GM23338 (cell line): Measurements from ENCODE around the gene FAM78A. TPM values are rescaled to one million over a fixed set of nuclear protein-coding genes. Genes with fewer than 3 reads are reported as not detected.

Experiments
- ATAC-seq: fragments of 200-7000 bp; cut with Tn5 transposase; 3 replicates; pipeline ENCODE4 v1.9.1; 2020
- DNase-seq: peaks from one replicate; pipeline ENCODE4 v3.0.0-alpha.2; 2015; ENCODE audit warnings: low spot score
- H2AFZ ChIP-seq: fragments of 200-600 bp; sonication (generic); 2 replicates; pipeline ENCODE4 v1.8.0; 2016; ENCODE audit warnings: antibody characterized with exemption, mild to moderate bottlenecking, moderate library complexity
- H3F3A ChIP-seq: fragments of 200-600 bp; sonication (generic); replicated peaks from 2 replicates; pipeline ENCODE4 v1.8.0; 2017; ENCODE audit warnings: antibody characterized with exemption, mixed run types, low read depth
- H3K27ac ChIP-seq: fragments of 200-600 bp; sonication (generic); 2 replicates; pipeline ENCODE4 v1.6.1; 2016; ENCODE audit warnings: low read depth
- H3K27me3 ChIP-seq: fragments of 200-600 bp; sonication (generic); 2 replicates; pipeline ENCODE4 v1.8.0; 2016; ENCODE audit warnings: mild to moderate bottlenecking, mixed run types, moderate library complexity; ENCODE audit not compliant: insufficient read depth
- H3K36me3 ChIP-seq: fragments of 200-600 bp; sonication (generic); 2 replicates; pipeline ENCODE4 v1.8.0; 2016; ENCODE audit warnings: mild to moderate bottlenecking; ENCODE audit not compliant: insufficient read depth
- H3K4me1 ChIP-seq: fragments of 200-600 bp; sonication (generic); 2 replicates; pipeline ENCODE4 v1.8.0; 2016; ENCODE audit warnings: mild to moderate bottlenecking, moderate library complexity; ENCODE audit not compliant: insufficient read depth
- H3K4me2 ChIP-seq: fragments of 200-600 bp; sonication (generic); 2 replicates; pipeline ENCODE4 v1.7.1; 2017; ENCODE audit warnings: mixed run types
- H3K4me3 ChIP-seq: fragments of 200-600 bp; sonication (generic); 2 replicates; pipeline ENCODE4 v1.6.1; 2016; ENCODE audit warnings: mixed run types
- H3K79me2 ChIP-seq: fragments of 200-600 bp; sonication (generic); replicated peaks from 2 replicates; pipeline ENCODE4 v1.8.0; 2017; ENCODE audit warnings: mild to moderate bottlenecking; ENCODE audit not compliant: insufficient read depth
- H3K9me2 ChIP-seq: fragments of 200-600 bp; sonication (generic); 2 replicates; pipeline ENCODE4 v1.8.0; 2017; ENCODE audit not compliant: insufficient read depth
- H4K20me1 ChIP-seq: fragments of 200-600 bp; sonication (generic); replicated peaks from 2 replicates; pipeline ENCODE4 v1.8.0; 2017; ENCODE audit warnings: mild to moderate bottlenecking; ENCODE audit not compliant: insufficient read depth
- H3K27ac Mint-ChIP-seq: 2 replicates; pipeline ENCODE4 v1.8.0; 2020; ENCODE audit warnings: inconsistent platforms, mild to moderate bottlenecking, moderate library complexity, mixed read lengths
- H3K27me3 Mint-ChIP-seq: 3 replicates; pipeline ENCODE4 v1.8.0; 2022; ENCODE audit warnings: low read depth, mild to moderate bottlenecking, moderate library complexity, mixed read lengths, inconsistent platforms; ENCODE audit not compliant: insufficient read depth, poor library complexity
- H3K36me3 Mint-ChIP-seq: 3 replicates; pipeline ENCODE4 v1.8.0; 2021; ENCODE audit warnings: low read depth, mild to moderate bottlenecking, inconsistent platforms, moderate library complexity, mixed read lengths
- H3K4me1 Mint-ChIP-seq: 3 replicates; pipeline ENCODE4 v1.8.0; 2020; ENCODE audit warnings: mild to moderate bottlenecking, inconsistent platforms, mixed read lengths
- H3K4me3 Mint-ChIP-seq: 3 replicates; pipeline ENCODE4 v1.8.0; 2021; ENCODE audit warnings: moderate library complexity, mild to moderate bottlenecking, inconsistent platforms, mixed read lengths
- H3K9me3 Mint-ChIP-seq: 3 replicates; pipeline ENCODE4 v1.8.0; 2020; ENCODE audit warnings: moderate library complexity, mild to moderate bottlenecking, inconsistent platforms, mixed read lengths
- CREB1 ChIP-seq: fragments of 250-450 bp; sonication (Bioruptor Pico); IDR thresholded peaks from 2 replicates; pipeline ENCODE4 v1.5.0; 2020; ENCODE audit warnings: low read depth, mild to moderate bottlenecking, moderate library complexity
- CTCF ChIP-seq, 2 experiments: fragments of 200-600 bp in 1 of 2; sonication (generic) in 1 of 2; conservative IDR thresholded peaks; 2 replicates each; pipeline versions ENCODE4 v1.5.1 to v1.6.1; 2016 to 2017; ENCODE audit warnings: antibody characterized with exemption in 2 of 2, low read depth in 2 of 2, mild to moderate bottlenecking in 2 of 2, moderate library complexity in 1 of 2
- ETS1 ChIP-seq: IDR thresholded peaks from 2 replicates; pipeline ENCODE4 v1.6.1; 2016; ENCODE audit warnings: antibody characterized with exemption
- EZH2 ChIP-seq: fragments of 200-600 bp; sonication (generic); IDR thresholded peaks from one replicate; pipeline ENCODE4 v1.8.0; 2017; ENCODE audit warnings: antibody characterized with exemption, mild to moderate bottlenecking, low read depth; ENCODE audit not compliant: unreplicated experiment
- EZH2phosphoT487 ChIP-seq: fragments of 200-600 bp; sonication (generic); IDR thresholded peaks from one replicate; pipeline ENCODE4 v1.8.1; 2018; ENCODE audit warnings: antibody characterized with exemption; ENCODE audit not compliant: unreplicated experiment
- JUNB ChIP-seq: IDR thresholded peaks from one replicate; pipeline ENCODE4 v1.6.1; 2016; ENCODE audit warnings: antibody characterized with exemption; ENCODE audit not compliant: unreplicated experiment
- REST ChIP-seq: IDR thresholded peaks from one replicate; pipeline ENCODE4 v1.6.1; 2018; ENCODE audit warnings: antibody characterized with exemption; ENCODE audit not compliant: unreplicated experiment
- STAT1 ChIP-seq: IDR thresholded peaks from one replicate; pipeline ENCODE4 v1.6.1; 2016; ENCODE audit warnings: antibody characterized with exemption; ENCODE audit not compliant: unreplicated experiment
- ZNF331 ChIP-seq: fragments of 250-450 bp; sonication (Bioruptor Pico); IDR thresholded peaks from 2 replicates; pipeline ENCODE4 v1.5.0; 2020; ENCODE audit warnings: low read depth, mild to moderate bottlenecking, moderate library complexity
- ZNF462 ChIP-seq: fragments of 250-450 bp; sonication (Bioruptor Pico); IDR thresholded peaks from 2 replicates; pipeline ENCODE4 v1.5.0; 2020; ENCODE audit warnings: mild to moderate bottlenecking, moderate library complexity
- polyA plus RNA-seq: library from polyadenylated mRNA; unstranded; fragments of >200 nt; fragmentation: Nextera tagmentation; extraction: Ambion mirVana; gene quantifications from 2 replicates; pipeline ENCODE4 v1.2.1, GENCODE V29; 2016
- total RNA-seq: library from RNA; depleted of rRNA; stranded (reverse); fragments of >200 nt; shearing (Covaris generic); gene quantifications from 2 replicates; pipeline ENCODE4 v1.2.3, GENCODE V29; 2014

FAM78A gene
- total and polyA plus RNA-seq, 2 experiments from 2014 or later, result 0.57 to 2.1 TPM

- no peaks in the 10 kb centered on the region for H3K9me2 ChIP-seq
- Mint-ChIP-seq H3K9me3 (no peaks in the 10 kb centered on the region), H3K27ac (no peak overlapping the region), H3K36me3 (no peaks in the 10 kb centered on the region), H3K4me1 (peaks cover 6% of the 10 kb centered on the region; the same call in 1 of the 3 replicates), H3K27me3 (peaks cover 10% of the 10 kb centered on the region), H3K4me3 (no peak overlapping the region)
- TF ChIP-seq JUNB (no peak), ETS1 (no peak), ZNF462 (CRISPR knock-in tag) (no peak), EZH2 (no peak), REST (no peak), STAT1 (no peak), CTCF (conservative IDR thresholded peaks at IDR 0.05; ENCODE audit: low read depth in 2 of 2) (no peak), CREB1 (CRISPR knock-in tag) (no peak), ZNF331 (no peak), EZH2phosphoT487 (no peak)
- no peaks in the 10 kb centered on the region for H3F3A ChIP-seq
- no peak overlapping the region for H3K27ac ChIP-seq
- no peaks in the 10 kb centered on the region for H3K79me2 ChIP-seq
- H3K4me3 ChIP-seq, result no peak overlapping the region
- no peaks in the 10 kb centered on the region for H4K20me1 ChIP-seq
- H2AFZ ChIP-seq, result no peak overlapping the region
- H3K27me3 ChIP-seq, result no peaks in the 10 kb centered on the region
- DNase-seq, result no peak
- no peaks in the 10 kb centered on the region for H3K4me1 ChIP-seq
- no peaks in the 10 kb centered on the region for H3K36me3 ChIP-seq
- H3K4me2 ChIP-seq, result no peak overlapping the region
- no peak for ATAC-seq
These were observed 24.1 kb upstream of the FAM78A start for GRCh38 chr9:131300444-131300843.
